HG03442 (cell line): ENCODE results near the gene FBLN2.
"Not testable (repeated sequence)": the region's sequence is repeated elsewhere in the genome, so short reads cannot be mapped to it uniquely, and the experiment has no call there.

ENCODE experiments used
- ATAC-seq: cut with Tn5 transposase; IDR thresholded peaks from one replicate; pipeline ENCODE4 v1.9.1; 2021; ENCODE audit warnings: mild to moderate bottlenecking, moderate library complexity; ENCODE audit not compliant: unreplicated experiment

The FBLN2 gene

GRCh38 chr3:13548696-13549622 lies at the start of gene FBLN2:
FBLN2 (plus strand) TSS chr3:13549125; CDS start chr3:13570356, 21,231 bp downstream.
- ATAC-seq = no peak

- ATAC-seq = not testable (repeated sequence)
These were observed 49.7 kb upstream of the FBLN2 start for GRCh38 chr3:13499246-13499645.

GRCh38 chr3:13500133-13500885 lies 48.6 kb upstream of the FBLN2 start:
- ATAC-seq = no peak

DNA sequence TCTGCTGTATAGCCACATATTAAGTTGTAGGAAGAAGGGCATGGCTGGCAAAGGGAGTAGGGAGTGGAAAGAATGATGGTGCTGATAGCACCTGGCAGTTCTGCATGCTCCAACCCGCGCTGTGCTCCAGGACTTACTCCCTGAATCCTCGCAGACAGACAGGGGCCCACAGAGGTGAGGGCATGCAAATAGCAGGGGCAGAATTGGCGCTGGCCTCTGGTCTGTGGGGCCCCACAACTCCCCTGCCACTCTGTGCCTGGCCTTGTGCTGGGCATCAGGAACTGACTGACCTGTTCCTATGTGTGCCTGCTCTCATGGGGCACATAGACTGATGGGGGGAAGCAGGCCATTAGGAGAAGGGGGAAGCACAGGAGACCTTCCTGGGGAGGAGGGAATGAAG lies 47.9 kb upstream of the FBLN2 start:
- ATAC-seq = no peak

DNA sequence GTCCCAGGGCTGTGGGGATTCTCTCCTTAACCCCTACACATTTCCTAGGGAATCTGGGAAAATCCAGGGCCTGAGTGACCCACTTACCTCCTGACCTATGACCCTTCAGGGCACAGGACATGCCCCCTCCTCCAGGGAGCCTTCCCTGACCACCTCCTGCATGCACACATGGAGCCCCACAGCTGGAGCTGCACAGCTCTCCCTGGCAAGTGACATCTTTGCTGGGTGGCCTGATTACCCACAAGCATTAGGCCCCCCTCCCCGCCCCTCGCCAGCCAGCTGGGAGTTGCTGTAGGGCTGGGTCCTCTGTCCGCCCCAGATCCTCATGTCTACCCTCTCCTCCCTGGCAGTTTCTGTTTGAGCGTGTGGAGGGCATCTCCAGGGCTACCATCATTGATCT lies 47.4 kb upstream of the FBLN2 start:
- ATAC-seq = no peak

DNA sequence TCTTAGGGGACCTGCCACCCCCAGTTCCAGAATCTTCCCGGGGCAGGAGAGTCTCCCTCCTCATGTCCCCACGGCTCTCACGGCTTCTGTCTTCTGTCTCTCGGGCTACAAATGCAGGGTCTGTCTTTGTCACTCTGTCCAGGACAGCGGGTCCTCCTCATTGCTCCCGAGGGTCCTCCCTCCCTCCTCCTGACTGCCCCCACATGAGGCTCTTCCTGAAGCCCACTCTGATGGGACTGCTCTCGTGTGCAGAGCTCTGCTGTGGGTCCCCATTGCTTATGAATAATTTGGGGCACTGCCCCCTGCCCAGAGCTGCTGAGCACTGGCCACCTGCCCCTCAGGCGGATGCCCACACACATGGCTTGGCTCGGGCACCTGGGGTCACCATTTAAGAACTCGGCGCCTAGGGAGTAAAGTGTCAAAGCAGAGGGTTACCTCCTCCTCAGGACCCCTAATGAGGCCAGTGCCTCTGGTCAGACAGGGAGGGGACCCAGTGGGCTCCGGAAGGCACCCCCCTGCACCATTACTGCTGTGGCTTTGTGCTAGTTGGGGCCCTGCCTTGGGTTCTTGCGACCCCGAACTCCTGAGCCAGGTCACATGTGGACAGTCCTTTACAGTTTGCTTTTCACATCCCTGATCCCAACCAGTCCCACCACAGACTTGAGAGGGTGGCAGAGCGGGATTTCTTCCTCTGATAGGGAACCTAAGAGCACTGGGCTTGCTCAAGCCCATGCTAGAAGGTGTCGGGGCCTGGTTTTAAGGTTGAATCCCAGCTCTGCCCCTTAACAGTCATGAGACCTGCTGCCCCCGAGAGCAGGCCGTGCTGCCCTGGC lies 46.8 kb upstream of the FBLN2 start:
- ATAC-seq = no peak

- no peak for ATAC-seq
These were observed 46.2 kb upstream of the FBLN2 start for GRCh38 chr3:13502791-13503060.

GRCh38 chr3:13504161-13504831 lies 44.6 kb upstream of the FBLN2 start:
- no peak for ATAC-seq

DNA sequence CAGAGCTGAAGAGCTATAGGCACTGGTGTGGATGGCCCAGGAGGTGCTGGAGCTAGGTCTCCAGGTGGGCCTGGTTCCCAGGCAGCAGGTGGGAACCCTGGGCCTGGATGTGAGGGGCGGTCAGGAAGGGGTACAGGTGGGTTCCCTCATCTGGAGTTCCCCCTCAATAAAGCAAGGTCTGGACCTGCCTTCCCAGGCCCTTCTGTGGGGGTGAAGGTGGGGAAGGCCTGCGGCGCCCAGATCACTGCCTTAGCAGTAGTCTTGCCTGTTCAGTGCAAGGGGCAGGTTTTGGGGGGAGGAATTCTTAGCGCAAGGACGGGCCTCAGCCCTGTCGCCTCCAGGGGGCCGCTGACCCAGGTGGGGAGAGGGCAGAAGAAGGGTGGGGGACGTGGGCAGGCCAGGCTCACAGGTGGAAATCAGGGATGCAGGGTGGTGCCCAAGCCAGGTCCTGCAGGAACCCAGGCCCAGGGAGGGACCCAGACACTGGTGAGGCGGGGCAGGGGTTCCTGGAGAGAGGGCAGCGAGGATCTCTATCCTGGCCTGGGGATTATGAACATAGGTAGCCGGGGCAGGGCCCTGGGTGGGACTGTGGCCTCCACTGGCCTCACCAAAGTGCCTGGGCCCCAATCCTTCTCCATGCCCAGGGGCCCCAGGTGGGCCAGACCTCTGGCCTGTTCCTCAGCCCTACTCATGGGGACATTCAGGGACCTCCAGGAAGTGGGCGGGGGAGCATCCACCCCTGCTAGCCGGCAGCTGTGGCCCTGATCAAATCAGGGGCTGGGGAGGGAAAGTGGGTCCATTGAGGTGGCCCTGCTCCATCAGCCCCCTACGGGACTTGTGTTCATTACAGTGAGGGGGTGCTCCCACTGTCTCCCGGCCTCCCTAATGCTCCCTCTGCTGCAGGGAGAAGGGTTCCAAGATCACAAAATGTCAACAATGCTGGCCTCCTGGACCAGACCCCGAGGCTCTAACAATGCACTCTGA lies 43.5 kb upstream of the FBLN2 start:
- ATAC-seq = no peak

GRCh38 chr3:13506239-13506638 lies 42.7 kb upstream of the FBLN2 start:
- ATAC-seq = no peak

DNA sequence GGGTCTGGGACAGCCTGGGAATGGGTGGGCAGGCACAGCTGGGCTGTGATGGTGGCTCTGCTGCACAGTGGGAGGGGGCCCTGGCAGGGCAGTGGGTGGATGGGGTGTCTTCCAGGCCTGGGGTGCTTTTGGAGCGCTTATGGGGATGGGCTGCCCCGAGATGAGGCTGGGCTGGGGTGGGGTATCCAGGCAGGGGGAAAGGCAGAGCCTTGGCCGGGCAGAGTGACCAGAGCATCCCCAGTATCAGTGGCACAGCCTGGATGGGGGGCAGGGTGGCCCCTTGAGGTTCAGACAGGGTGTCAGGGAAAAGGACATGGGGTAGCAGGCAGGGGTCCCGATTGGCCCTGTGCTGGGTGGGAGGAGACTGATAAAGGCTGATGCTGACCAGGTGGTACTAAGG lies 42.2 kb upstream of the FBLN2 start:
- no peak for ATAC-seq

- no peak for ATAC-seq
These were observed 41.7 kb upstream of the FBLN2 start for GRCh38 chr3:13507247-13507569.

DNA sequence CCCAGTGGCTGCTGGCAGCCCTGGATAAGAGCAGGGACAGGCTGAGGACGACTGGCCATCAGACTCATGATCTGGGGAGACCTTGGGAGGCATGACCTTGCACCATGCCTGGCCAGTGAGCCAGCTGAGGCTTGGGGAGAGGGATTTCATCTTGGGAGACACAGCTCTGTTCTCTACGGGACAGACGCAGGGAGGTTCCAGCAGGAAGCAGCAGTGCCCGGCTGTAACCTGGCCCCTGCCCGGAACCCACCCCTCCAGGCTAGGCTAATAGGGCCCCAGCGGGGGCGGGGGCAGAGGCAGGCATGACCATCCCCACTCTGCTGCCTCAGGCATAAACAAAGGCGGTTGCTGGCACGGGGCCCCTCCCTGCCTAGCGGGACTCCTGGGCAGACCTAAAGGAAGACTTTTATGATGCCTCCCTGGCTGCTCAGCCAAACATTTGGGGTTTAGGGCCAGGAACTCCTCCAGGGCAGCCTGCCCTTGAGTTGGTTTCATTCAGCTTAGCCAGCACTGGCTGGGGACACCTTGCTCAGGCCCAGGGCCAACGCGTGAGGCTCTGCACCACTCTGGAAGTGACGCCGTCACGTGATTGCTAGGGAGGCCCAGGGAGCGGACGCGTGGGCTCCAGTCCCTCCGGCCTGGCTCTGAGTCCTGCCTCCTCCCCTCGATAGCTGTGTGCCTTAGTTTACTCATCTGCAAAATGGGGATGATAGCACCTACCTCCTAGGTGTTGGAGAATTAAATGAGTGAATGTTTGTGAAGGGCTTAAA lies 41.2 kb upstream of the FBLN2 start:
- ATAC-seq = no peak

GRCh38 chr3:13508496-13508895 lies 40.4 kb upstream of the FBLN2 start:
- no peak for ATAC-seq

DNA sequence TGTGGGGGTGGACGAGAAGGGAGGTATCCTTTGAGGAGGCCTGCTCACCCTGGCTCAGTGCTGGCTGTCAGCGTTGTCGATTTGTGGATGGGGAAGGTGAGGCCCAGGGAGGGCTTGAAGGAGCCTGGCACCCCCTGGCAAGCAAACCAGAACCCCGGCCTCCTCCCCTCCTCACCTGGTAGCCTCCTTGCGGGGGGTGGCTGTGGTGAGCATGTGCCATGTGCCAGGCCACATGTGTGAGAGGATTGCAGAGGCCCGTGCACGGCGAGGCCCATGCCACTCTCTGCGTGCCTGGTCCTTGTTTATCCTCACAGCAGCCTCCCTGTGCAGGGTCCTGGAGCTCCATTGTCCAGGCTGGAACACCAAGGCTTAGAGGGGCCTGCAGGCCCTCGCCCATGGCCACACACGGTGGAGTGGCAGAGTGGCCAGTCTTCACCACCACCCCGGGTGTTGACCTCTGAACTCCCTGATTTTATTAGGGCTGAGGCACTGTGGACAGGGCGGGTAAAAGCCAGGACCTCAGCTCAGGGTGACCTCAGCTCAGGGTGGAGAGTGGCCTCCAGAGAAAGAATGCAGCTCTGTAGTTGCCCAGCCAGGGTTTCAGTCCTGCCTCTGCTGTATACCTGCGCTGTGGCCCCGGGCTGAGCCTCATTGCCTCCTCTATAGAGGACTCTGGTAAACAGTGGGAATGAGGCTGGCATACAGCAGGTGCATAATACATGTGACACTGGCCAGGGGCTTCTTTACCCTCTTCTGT lies 39.7 kb upstream of the FBLN2 start:
- no peak for ATAC-seq

- no peak for ATAC-seq
These were observed 39.1 kb upstream of the FBLN2 start for GRCh38 chr3:13509816-13510192.

DNA sequence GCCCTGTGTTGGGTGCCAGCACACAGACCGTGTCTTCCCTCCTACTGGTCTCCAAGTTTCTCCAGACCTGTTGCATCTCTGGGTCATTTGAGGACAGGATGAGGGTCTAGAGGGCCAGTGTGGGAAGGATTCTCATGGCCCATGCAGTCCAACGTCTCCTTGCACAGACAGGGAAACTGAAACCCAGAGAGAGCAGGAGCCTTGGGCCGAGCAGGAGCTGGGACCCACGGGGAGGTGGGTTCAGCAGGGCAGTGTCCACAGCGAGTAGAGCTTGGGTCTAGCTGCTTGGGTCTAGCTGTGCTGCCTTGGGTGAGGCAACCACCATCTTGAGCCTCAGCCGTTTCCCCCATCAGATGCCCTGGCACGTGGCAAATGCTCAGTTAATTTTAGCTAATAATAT lies 36.5 kb upstream of the FBLN2 start:
- no peak for ATAC-seq
